Activated naive CD8-positive, alpha-beta T cell treated with anti-CD3 and anti-CD28 coated beads, Interleukin-2, amount 10 ng/mL, durations not matched to agents 7 days and 5 days (primary cell): ENCODE results near the gene IL24. TPM values are rescaled to one million over a fixed set of nuclear protein-coding genes. Genes with fewer than 3 reads are reported as not detected.
"Not testable (repeated sequence)": the region's sequence is repeated elsewhere in the genome, so short reads cannot be mapped to it uniquely, and the experiment has no call there.

ENCODE experiments used
- ATAC-seq: fragments of 150-1000 bp; cut with Tn5 transposase; one replicate; pipeline ENCODE4 v1.10.0; 2021; ENCODE audit warnings: low read depth, moderate library complexity
- POLR2A ChIA-PET: fragments of 350-600 bp; sonication (Branson Sonifier 250); formaldehyde crosslinking; loops from one replicate; lab custom pipeline; 2021; ENCODE audit warnings: antibody characterized with exemption; lab: Charles Lee
- DNase-seq: peaks from one replicate; pipeline ENCODE4 v3.0.0; 2021
- H3K27ac Mint-ChIP-seq: one replicate; pipeline ENCODE4 v1.8.0; 2022; ENCODE audit warnings: mild to moderate bottlenecking, mixed read lengths
- H3K27me3 Mint-ChIP-seq: one replicate; pipeline ENCODE4 v1.8.0; 2022; ENCODE audit warnings: mild to moderate bottlenecking, moderate library complexity, mixed read lengths
- H3K36me3 Mint-ChIP-seq: one replicate; pipeline ENCODE4 v1.8.0; 2021; ENCODE audit warnings: mild to moderate bottlenecking, mixed read lengths
- H3K4me1 Mint-ChIP-seq: one replicate; pipeline ENCODE4 v1.8.0; 2021; ENCODE audit warnings: mixed read lengths
- H3K4me3 Mint-ChIP-seq: one replicate; pipeline ENCODE4 v1.8.0; 2022; ENCODE audit warnings: mild to moderate bottlenecking, moderate library complexity, mixed read lengths
- H3K9me3 Mint-ChIP-seq: one replicate; pipeline ENCODE4 v1.8.0; 2021; ENCODE audit warnings: mixed read lengths
- total RNA-seq, 2 experiments: library from RNA; stranded (reverse); gene quantifications; one replicate each; pipeline ENCODE4 v1.2.3, GENCODE V29; 2021

The IL24 gene
- total RNA-seq = not detected

GRCh38 chr1:206897175-206897574, at the start of gene IL24:
Gene IL24 (plus strand): TSS chr1:206897443. CDS start chr1:206897833, 390 bp downstream.
- DNase-seq = no peak
- no peaks in the 10 kb centered on the region for H3K9me3 Mint-ChIP-seq
- H3K27me3 Mint-ChIP-seq = no peaks in the 10 kb centered on the region
- no peak within 1 kb of the TSS for H3K27ac Mint-ChIP-seq
- H3K36me3 Mint-ChIP-seq = peaks cover 3% of the 10 kb centered on the region
- ATAC-seq = no peak
- H3K4me1 Mint-ChIP-seq = peaks cover 2% of the 10 kb centered on the region
- no peak within 1 kb of the TSS for H3K4me3 Mint-ChIP-seq
- POLR2A ChIA-PET = interaction anchor here (0.5 to 1.2 kb wide), 3 partner anchors 9 to 399 kb away, joined by 3 to 4 read pairs (median 3); no protein-coding TSS in a partner anchor

DNA sequence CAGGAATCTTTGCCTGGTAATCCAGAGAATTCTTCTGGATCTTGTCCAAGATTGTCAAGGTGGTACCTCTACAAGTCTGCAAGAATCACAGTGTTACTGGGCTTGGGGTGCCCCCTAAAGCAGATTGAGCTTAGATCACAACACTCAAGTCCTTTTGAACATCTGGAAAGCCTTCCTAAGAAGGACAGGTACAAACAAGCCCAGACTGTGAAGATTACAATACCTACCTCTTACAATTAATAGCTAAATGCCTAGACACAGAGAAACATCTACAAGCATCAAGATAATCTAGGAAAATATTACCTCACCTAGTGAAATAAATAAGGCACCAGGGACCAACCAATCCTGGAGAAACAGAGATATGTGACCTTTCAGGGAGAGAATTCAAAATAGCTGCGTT, 49.3 kb upstream of the IL24 start:
- POLR2A ChIA-PET = interaction anchor here (1.0 to 1.4 kb wide), 2 partner anchors 15 to 21 kb away, joined by 4 read pairs; no protein-coding TSS in a partner anchor

DNA sequence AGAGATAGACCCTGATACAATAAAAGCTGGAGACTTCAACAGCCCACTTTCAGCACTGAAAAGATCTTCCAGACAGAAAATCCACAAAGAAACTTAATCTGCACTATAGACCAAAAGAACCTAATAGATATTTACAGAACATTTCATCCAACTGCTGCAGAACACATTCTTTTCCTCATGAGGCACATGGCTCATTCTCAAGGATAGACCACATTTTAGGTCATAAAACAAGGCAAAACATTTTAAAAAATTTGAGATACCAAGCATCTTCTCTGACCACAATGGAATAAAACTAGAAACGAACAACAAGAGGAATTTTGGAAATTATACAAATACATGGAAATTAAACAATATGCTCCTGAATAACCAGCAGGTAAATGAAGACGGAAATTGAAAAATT, 46.8 kb upstream of the IL24 start:
- Mint-ChIP-seq H3K4me1 (no peaks in the 10 kb centered on the region), H3K9me3 (peaks cover 7% of the 10 kb centered on the region), H3K27me3 (peaks cover 31% of the 10 kb centered on the region), H3K36me3 (peaks cover 4% of the 10 kb centered on the region), H3K27ac (no peak overlapping the region), H3K4me3 (no peak overlapping the region)
- POLR2A ChIA-PET = no interaction called here
- ATAC-seq (no peak), DNase-seq (no peak)

More for the DNA sequence above, 49.3 kb upstream of the IL24 start:
- DNase-seq = no peak
- ATAC-seq = no peak
- Mint-ChIP-seq H3K4me3 (no peak overlapping the region), H3K9me3 (peaks cover 2% of the 10 kb centered on the region), H3K36me3 (peaks cover 4% of the 10 kb centered on the region), H3K27me3 (peaks cover 29% of the 10 kb centered on the region), H3K27ac (no peak overlapping the region), H3K4me1 (no peaks in the 10 kb centered on the region)

GRCh38 chr1:206851341-206852010, 45.8 kb upstream of the IL24 start:
- DNase-seq (no peak), ATAC-seq (no peak)
- Mint-ChIP-seq H3K27ac (no peak overlapping the region), H3K36me3 (peaks cover 4% of the 10 kb centered on the region), H3K9me3 (peaks cover 7% of the 10 kb centered on the region), H3K4me1 (peaks cover 2% of the 10 kb centered on the region), H3K27me3 (peaks cover 31% of the 10 kb centered on the region), H3K4me3 (no peak overlapping the region)
- POLR2A ChIA-PET = no interaction called here

- ATAC-seq, POLR2A ChIA-PET: not testable (repeated sequence)
These were observed 44.6 kb upstream of the IL24 start for GRCh38 chr1:206852662-206853061.

DNA sequence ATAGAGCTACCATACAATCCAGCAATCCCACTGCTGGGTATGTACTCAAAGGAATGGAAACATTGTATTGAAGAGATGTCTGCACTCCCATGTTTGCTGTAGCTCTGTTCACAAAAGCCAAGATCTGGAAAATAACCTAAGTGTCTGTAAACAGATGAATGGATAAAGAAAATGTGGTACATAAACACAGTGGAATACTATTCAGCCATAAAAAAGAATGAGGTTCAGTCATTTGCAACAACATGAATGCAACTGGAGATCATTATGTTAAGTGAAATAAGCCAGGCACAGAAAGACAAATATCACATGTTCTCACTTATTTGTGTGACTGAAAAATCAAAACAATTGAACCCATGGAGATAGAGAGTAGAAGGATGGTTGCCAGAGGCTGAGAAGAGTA, 43.5 kb upstream of the IL24 start:
- ATAC-seq, H3K36me3 Mint-ChIP-seq, POLR2A ChIA-PET, H3K4me1 Mint-ChIP-seq, DNase-seq, H3K4me3 Mint-ChIP-seq, H3K9me3 Mint-ChIP-seq, H3K27ac Mint-ChIP-seq: not testable (repeated sequence)
- H3K27me3 Mint-ChIP-seq = peaks cover 31% of the 10 kb centered on the region

More at GRCh38 chr1:206852662-206853061, 44.6 kb upstream of the IL24 start:
- not testable (repeated sequence) for DNase-seq, H3K9me3 Mint-ChIP-seq, H3K36me3 Mint-ChIP-seq, H3K4me3 Mint-ChIP-seq, H3K4me1 Mint-ChIP-seq, H3K27ac Mint-ChIP-seq
- peaks cover 31% of the 10 kb centered on the region for H3K27me3 Mint-ChIP-seq

GRCh38 chr1:206854401-206855129, 42.7 kb upstream of the IL24 start:
- Mint-ChIP-seq H3K4me3 (no peak overlapping the region), H3K36me3 (peaks cover 4% of the 10 kb centered on the region), H3K27me3 (peaks cover 30% of the 10 kb centered on the region), H3K4me1 (peaks cover 9% of the 10 kb centered on the region), H3K27ac (no peak overlapping the region), H3K9me3 (peaks cover 7% of the 10 kb centered on the region)
- ATAC-seq (no peak), DNase-seq (no peak)
- POLR2A ChIA-PET = no interaction called here

DNA sequence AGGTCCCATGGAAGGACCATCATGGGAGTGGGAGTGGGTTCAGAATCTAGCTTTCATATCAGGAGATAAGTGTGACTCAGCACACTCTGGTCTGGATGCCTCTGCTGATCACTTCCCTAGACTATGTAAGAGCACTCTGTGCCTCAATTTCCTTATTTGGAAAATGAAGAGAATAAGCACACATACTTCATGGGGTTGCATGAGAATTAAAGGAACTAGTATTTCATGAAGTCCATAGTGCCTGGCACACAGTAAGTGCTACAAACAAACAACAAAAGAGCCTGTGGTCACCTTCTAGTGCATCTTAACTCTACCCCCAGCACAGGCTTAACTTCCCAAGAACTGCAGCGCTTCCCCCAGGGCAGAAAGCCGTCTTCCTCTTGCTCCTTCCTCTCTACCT, 41.4 kb upstream of the IL24 start:
- POLR2A ChIA-PET = no interaction called here
- Mint-ChIP-seq H3K4me3 (no peak overlapping the region), H3K27ac (no peak overlapping the region), H3K4me1 (peaks cover 13% of the 10 kb centered on the region), H3K27me3 (peaks cover 18% of the 10 kb centered on the region), H3K9me3 (peaks cover 7% of the 10 kb centered on the region), H3K36me3 (peaks cover 2% of the 10 kb centered on the region)
- DNase-seq = no peak
- ATAC-seq = no peak

- POLR2A ChIA-PET = interaction anchor here (0.6 kb wide), 1 partner anchor 13 kb away, joined by 3 read pairs; no protein-coding TSS in a partner anchor
- Mint-ChIP-seq H3K36me3 (no peaks in the 10 kb centered on the region), H3K27me3 (peaks cover 15% of the 10 kb centered on the region), H3K27ac (no peak overlapping the region), H3K9me3 (peaks cover 7% of the 10 kb centered on the region), H3K4me3 (no peak overlapping the region), H3K4me1 (peaks cover 13% of the 10 kb centered on the region)
- no peak for DNase-seq
- no peak for ATAC-seq
These were observed 40.4 kb upstream of the IL24 start for GRCh38 chr1:206856674-206857464.

DNA sequence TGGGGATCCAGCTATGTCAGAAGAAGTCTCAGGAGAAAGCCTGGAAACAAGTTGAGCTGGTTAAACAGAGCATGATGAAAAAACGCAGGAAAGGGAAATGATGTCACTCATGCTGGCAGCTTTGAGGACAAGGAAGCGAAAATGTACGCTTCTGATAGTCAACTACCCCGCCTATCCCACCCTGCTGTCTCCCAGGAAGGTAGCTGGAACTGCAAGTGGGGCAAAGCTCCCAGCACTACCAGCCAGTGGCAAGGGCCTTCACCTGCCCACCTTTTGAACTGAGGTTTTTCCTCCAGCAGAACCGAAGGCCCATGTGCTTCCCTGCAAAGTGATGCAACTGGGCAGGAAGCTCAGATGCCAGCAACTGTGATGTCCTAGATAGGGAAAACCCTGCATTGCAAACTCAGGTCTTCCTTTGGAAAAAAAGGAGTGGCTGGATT, 38.1 kb upstream of the IL24 start:
- H3K9me3 Mint-ChIP-seq = peaks cover 5% of the 10 kb centered on the region
- POLR2A ChIA-PET = no interaction called here
- peak overlapping the region; percentile 52 for H3K27ac Mint-ChIP-seq
- H3K27me3 Mint-ChIP-seq = peaks cover 17% of the 10 kb centered on the region
- ATAC-seq (no peak), DNase-seq (no peak)
- H3K4me3 Mint-ChIP-seq = no peak overlapping the region
- H3K36me3 Mint-ChIP-seq = no peaks in the 10 kb centered on the region
- H3K4me1 Mint-ChIP-seq = peaks cover 13% of the 10 kb centered on the region

- Mint-ChIP-seq H3K4me3 (no peak overlapping the region), H3K27ac (no peak overlapping the region), H3K4me1 (peaks cover 13% of the 10 kb centered on the region), H3K9me3 (peaks cover 2% of the 10 kb centered on the region), H3K27me3 (peaks cover 21% of the 10 kb centered on the region), H3K36me3 (no peaks in the 10 kb centered on the region)
- POLR2A ChIA-PET = no interaction called here
- no peak for DNase-seq
- ATAC-seq = no peak
These were observed 37.1 kb upstream of the IL24 start for GRCh38 chr1:206860165-206860564.

DNA sequence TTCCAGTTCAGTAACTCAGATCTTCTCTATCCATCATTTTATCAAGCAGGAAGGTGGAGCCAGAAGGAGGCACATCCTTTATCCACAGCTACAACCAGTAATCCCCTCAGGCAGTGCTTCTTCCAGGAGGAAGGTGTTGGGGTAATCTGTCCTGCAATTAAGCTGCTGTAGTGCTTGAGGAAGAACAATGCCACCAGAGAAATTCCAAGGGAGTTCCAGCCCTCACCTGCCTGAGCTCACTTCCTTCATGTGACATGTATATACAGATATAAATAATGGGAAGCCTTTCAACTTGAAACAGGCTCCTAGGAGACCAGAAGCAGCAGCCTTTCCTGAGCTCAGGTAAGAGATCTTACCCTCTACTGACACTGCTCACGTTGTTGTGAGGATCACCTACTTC, 34.0 kb upstream of the IL24 start:
- DNase-seq = no peak
- Mint-ChIP-seq H3K4me1 (peaks cover 7% of the 10 kb centered on the region), H3K9me3 (peaks cover 2% of the 10 kb centered on the region), H3K4me3 (no peak overlapping the region), H3K36me3 (no peaks in the 10 kb centered on the region), H3K27me3 (peaks cover 32% of the 10 kb centered on the region), H3K27ac (no peak overlapping the region)
- no peak for ATAC-seq
- POLR2A ChIA-PET = no interaction called here

DNA sequence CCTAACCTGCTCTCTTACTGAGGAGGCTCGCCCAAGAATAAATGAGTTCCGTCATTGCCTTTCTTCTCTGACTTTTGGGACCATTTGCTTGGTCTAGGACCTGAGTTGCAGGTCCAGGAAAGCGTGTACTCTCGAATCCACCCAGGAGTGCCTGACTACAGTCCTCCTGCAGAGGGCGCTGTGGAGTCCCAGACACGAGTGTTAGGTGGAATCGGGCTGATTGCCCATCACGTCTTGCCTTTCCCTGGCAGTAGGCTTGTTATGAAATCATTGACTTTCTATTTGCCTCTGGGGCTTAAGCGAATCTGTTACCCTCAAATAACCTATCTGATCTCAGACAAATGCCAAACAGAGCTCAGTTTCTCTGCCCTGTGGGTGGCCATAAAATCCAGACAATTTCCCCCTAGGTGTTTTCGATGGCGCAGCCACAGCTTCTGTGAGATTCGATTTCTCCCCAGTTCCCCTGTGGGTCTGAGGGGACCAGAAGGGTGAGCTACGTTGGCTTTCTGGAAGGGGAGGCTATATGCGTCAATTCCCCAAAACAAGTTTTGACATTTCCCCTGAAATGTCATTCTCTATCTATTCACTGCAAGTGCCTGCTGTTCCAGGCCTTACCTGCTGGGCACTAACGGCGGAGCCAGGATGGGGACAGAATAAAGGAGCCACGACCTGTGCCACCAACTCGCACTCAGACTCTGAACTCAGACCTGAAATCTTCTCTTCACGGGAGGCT, 32.1 kb upstream of the IL24 start, which contains the start of gene IL20:
Gene IL20 (plus strand): TSS at position 685 of the 733 bp plus-strand sequence. CDS start 230 bp downstream, outside the sequence.
- ATAC-seq = peak; percentile 79
- peaks cover 3% of the 10 kb centered on the region for H3K4me1 Mint-ChIP-seq
- H3K36me3 Mint-ChIP-seq = no peaks in the 10 kb centered on the region
- no peak within 1 kb of the TSS for H3K27ac Mint-ChIP-seq
- H3K9me3 Mint-ChIP-seq = peaks cover 2% of the 10 kb centered on the region
- H3K27me3 Mint-ChIP-seq = peaks cover 35% of the 10 kb centered on the region
- no peak within 1 kb of the TSS for H3K4me3 Mint-ChIP-seq
- POLR2A ChIA-PET = no interaction called here
- peak; percentile 83 for DNase-seq
